Measurements from ENCODE around the gene PPIP5K2.
"Not testable (repeated sequence)": the region's sequence is repeated elsewhere in the genome, so short reads cannot be mapped to it uniquely, and the experiment has no call there.

The PPIP5K2 gene

DNA sequence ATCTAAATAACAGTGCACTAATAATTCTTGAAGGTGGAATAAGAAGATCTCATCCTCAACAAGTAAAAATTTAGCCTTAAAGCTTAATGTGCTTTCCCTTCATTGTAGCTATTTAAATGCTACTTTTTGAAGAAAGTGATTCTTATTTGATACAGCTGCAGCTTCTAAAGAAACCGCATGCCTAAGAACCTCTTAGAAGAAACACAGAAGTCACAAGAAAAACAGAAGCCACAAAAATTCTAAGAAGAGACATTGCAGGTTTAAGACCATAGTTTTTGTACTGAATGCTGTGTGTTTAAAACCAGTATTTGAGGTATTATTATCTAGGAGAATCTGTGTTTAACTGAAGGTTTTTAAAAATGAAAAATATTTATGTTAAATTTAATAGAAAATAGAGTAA lies 68.3 kb downstream of the PPIP5K2 start:
- no peaks in the 10 kb centered on the region for H3K9me2 ChIP-seq (replicated peaks; ENCODE audit: control insufficient read depth, low read length)
- no peaks in the 10 kb centered on the region for H3K27me3 ChIP-seq (ENCODE audit: control insufficient read depth, low read length)
- TF ChIP-seq, protein P1, sequence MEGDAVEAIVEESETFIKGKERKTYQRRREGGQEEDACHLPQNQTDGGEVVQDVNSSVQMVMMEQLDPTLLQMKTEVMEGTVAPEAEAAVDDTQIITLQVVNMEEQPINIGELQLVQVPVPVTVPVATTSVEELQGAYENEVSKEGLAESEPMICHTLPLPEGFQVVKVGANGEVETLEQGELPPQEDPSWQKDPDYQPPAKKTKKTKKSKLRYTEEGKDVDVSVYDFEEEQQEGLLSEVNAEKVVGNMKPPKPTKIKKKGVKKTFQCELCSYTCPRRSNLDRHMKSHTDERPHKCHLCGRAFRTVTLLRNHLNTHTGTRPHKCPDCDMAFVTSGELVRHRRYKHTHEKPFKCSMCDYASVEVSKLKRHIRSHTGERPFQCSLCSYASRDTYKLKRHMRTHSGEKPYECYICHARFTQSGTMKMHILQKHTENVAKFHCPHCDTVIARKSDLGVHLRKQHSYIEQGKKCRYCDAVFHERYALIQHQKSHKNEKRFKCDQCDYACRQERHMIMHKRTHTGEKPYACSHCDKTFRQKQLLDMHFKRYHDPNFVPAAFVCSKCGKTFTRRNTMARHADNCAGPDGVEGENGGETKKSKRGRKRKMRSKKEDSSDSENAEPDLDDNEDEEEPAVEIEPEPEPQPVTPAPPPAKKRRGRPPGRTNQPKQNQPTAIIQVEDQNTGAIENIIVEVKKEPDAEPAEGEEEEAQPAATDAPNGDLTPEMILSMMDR (IDR thresholded peaks at IDR 0.05; ENCODE audit: low read depth, low read length, poor library complexity, severe bottlenecking): no peak
- no peak for TF ChIP-seq EZH2phosphoT487 (IDR thresholded peaks at IDR 0.05; ENCODE audit: borderline replicate concordance, low read length)
- no peak overlapping the region for H3K27ac ChIP-seq (ENCODE audit: low read depth, low read length)
- no peak overlapping the region for H3K4me3 ChIP-seq (ENCODE audit: low read length)
- no peak overlapping the region for H3K4me2 ChIP-seq (ENCODE audit: low read length)
- no peaks in the 10 kb centered on the region for H3K4me1 ChIP-seq (ENCODE audit: control insufficient read depth, low read length)
- H4K20me1 ChIP-seq (ENCODE audit: control insufficient read depth, insufficient read depth, low read depth, low read length): no peaks in the 10 kb centered on the region
- H3K9me3 ChIP-seq (ENCODE audit: control insufficient read depth, insufficient read depth, low read length): no peaks in the 10 kb centered on the region
- H3K79me2 ChIP-seq (ENCODE audit: control insufficient read depth, low read length): no peaks in the 10 kb centered on the region
- H3F3A ChIP-seq (ENCODE audit: control insufficient read depth, insufficient read depth): no peaks in the 10 kb centered on the region
- H3K36me3 ChIP-seq (ENCODE audit: control insufficient read depth, low read length): peaks cover 36% of the 10 kb centered on the region

DNA sequence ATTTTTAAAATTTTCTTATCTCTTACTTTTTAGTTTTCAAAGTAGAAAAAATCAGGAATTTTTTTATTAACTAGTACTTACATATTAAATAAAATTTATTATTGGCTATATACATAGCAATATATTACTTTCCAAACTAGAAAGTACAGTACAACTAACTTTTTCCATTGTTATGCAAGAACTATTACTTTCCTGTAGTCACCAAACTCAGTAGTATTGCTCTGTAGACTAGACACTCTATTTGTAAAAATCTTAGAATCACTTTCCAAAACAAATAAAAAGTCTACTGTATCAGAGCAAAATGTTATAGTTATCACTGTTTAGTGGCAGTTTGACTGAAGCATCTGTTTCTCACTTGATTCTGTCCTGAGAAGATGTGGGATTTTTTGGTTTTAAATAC lies 83.1 kb downstream of the PPIP5K2 start:
- no peak overlapping the region for H3K4me3 ChIP-seq (ENCODE audit: low read length)
- no peaks in the 10 kb centered on the region for H4K20me1 ChIP-seq (ENCODE audit: control insufficient read depth, insufficient read depth, low read depth, low read length)
- H3K4me2 ChIP-seq (ENCODE audit: low read length): no peak overlapping the region
- TF ChIP-seq, protein P1 (IDR thresholded peaks at IDR 0.05; ENCODE audit: low read depth, low read length, poor library complexity, severe bottlenecking): no peak
- TF ChIP-seq EZH2phosphoT487 (IDR thresholded peaks at IDR 0.05; ENCODE audit: borderline replicate concordance, low read length): no peak
- no peaks in the 10 kb centered on the region for H3K9me2 ChIP-seq (replicated peaks; ENCODE audit: control insufficient read depth, low read length)
- H3K27me3 ChIP-seq (ENCODE audit: control insufficient read depth, low read length): no peaks in the 10 kb centered on the region
- H3K27ac ChIP-seq (ENCODE audit: low read depth, low read length): no peak overlapping the region
- H3F3A ChIP-seq (ENCODE audit: control insufficient read depth, insufficient read depth): no peaks in the 10 kb centered on the region
- peaks cover 12% of the 10 kb centered on the region; the same call in 1 of the 2 replicates for H3K36me3 ChIP-seq (ENCODE audit: control insufficient read depth, low read length)
- H3K9me3 ChIP-seq (ENCODE audit: control insufficient read depth, insufficient read depth, low read length): no peaks in the 10 kb centered on the region
- H3K79me2 ChIP-seq (ENCODE audit: control insufficient read depth, low read length): no peaks in the 10 kb centered on the region
- H3K4me1 ChIP-seq (ENCODE audit: control insufficient read depth, low read length): no peaks in the 10 kb centered on the region

DNA sequence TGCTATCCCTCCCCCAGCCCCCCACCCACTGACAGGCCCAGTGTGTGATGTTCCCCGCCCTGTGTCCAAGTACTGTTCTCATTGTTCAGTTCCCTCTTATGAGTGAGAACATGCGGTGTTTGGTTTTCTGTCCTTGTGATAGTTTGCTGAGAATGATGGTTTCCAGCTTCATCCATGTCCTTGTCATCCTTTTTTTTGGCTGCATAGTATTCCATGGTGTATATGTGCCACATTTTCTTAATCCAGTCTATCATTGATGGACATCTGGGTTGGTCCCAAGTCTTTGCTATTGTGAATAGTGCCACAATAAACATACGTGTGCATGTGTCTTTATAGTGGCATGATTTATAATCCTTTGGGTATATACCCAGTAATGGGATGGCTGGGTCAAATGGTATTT lies 84.9 kb downstream of the PPIP5K2 start:
- H3K4me1 ChIP-seq (ENCODE audit: control insufficient read depth, low read length); H3K79me2 ChIP-seq (ENCODE audit: control insufficient read depth, low read length); H3K4me3 ChIP-seq (ENCODE audit: low read length); H4K20me1 ChIP-seq (ENCODE audit: control insufficient read depth, insufficient read depth, low read depth, low read length); H3K36me3 ChIP-seq (ENCODE audit: control insufficient read depth, low read length); H3K27me3 ChIP-seq (ENCODE audit: control insufficient read depth, low read length); H3F3A ChIP-seq (ENCODE audit: control insufficient read depth, insufficient read depth); H3K27ac ChIP-seq (ENCODE audit: low read depth, low read length); H3K4me2 ChIP-seq (ENCODE audit: low read length); H3K9me3 ChIP-seq (ENCODE audit: control insufficient read depth, insufficient read depth, low read length); H3K9me2 ChIP-seq (replicated peaks; ENCODE audit: control insufficient read depth, low read length): not testable (repeated sequence)

DNA sequence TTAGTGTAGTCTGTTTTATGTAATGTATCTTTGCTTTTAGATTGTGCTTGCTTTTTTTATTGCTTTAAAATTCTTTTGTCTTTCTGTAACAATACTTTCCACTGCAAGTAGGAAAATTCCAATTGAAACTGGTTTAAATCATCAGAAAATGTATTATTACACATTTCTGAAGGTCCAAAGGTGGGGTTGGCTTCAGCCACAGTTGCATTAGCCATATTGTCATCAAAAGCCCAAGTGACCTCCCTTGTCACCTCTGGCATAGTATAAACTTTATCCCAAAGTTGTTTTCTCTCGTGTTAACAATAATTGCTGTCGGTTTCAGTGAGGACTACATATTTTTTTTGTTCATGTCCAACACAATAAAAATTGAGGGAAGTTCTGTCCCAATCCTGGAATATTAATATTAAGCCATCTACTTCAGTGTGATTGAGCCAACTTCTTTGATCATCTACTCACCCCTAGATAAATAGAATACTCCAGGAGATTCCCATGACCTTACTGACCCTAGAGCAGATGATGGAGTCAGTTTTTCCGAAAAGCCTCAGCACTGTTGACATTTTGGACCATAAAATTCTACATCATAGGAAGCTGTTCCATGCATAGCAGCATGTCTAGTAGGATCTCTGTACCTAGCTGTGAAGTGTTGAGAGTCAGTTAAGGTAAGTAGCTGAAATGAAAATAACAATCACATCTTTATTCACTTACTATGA lies 86.0 kb downstream of the PPIP5K2 start:
- Histone ChIP-seq H3K4me3 (ENCODE audit: low read length) (no peak overlapping the region), H3K4me2 (ENCODE audit: low read length) (no peak overlapping the region), H3K9me2 (replicated peaks; ENCODE audit: control insufficient read depth, low read length) (no peaks in the 10 kb centered on the region), H3K9me3 (ENCODE audit: control insufficient read depth, insufficient read depth, low read length) (no peaks in the 10 kb centered on the region), H3K79me2 (ENCODE audit: control insufficient read depth, low read length) (no peaks in the 10 kb centered on the region), H4K20me1 (ENCODE audit: control insufficient read depth, insufficient read depth, low read depth, low read length) (no peaks in the 10 kb centered on the region), H3K27ac (ENCODE audit: low read depth, low read length) (no peak overlapping the region), H3K4me1 (ENCODE audit: control insufficient read depth, low read length) (no peaks in the 10 kb centered on the region), H3K36me3 (ENCODE audit: control insufficient read depth, low read length) (0 out of 2 replicates have a peak, but pooled peaks cover 4% of the 10 kb centered on the region), H3K27me3 (ENCODE audit: control insufficient read depth, low read length) (no peaks in the 10 kb centered on the region), H3F3A (ENCODE audit: control insufficient read depth, insufficient read depth) (no peaks in the 10 kb centered on the region)
- TF ChIP-seq, protein P1 (IDR thresholded peaks at IDR 0.05; ENCODE audit: low read depth, low read length, poor library complexity, severe bottlenecking): no peak
- TF ChIP-seq EZH2phosphoT487 (IDR thresholded peaks at IDR 0.05; ENCODE audit: borderline replicate concordance, low read length): no peak
